ENCODE results near the gene MAFF. TPM values are rescaled to one million over a fixed set of nuclear protein-coding genes. Genes with fewer than 3 reads are reported as not detected.

MAFF gene
- total and polyA plus RNA-seq, 9 of the 15 experiments (the other 6 are each of a cell fraction or from before 2014, with no cell fraction given), result 0.51 to 8.0 (median 5.4) TPM

DNA sequence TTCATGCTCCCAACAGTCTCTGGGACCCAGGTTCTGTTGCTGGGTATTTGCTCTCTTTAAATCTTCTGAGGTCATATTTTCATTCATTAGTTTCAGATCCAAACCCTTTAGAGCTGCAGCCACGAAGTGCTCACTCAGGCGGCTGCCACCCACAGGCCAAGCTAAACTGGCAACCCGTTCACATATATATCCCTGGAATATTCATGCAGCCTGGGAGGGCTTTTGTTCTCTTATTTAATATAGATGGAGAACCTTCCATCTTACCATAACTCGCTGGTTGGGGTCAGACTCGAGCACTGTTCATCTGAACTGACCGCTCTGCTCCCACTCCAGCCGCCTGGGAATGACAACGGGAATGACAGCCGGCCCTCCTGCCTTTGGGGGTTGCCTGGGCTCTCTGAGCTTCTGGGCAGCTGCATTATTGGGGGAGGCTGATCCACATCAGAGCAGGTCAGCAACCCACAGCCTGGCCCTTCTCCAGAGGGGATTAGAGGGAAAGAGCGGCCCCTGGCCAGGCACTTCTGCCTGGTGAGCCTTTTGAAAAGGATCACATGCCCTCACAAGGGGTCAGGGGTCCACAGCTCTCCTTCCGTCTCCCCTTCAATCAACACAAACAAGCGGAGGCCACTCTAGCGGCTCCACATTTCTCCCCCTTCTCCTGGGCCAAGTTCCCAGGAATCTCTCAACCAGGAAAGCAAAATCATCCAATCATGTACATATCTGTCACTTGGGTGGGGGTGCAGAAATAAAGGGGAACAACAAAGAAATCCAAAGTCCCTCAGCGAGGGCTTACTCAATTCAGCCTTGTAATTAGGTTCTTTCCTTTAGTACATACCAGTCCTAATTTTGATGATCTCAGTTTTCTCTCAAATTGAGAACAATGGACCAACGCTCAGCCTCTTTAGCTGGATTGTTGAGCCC is 59.2 kb downstream of the MAFF start:
- H3K79me2 ChIP-seq (ENCODE audit: control insufficient read depth, insufficient read depth, low read length), result peaks cover 44% of the 10 kb centered on the region
- TF ChIP-seq, protein P1, sequence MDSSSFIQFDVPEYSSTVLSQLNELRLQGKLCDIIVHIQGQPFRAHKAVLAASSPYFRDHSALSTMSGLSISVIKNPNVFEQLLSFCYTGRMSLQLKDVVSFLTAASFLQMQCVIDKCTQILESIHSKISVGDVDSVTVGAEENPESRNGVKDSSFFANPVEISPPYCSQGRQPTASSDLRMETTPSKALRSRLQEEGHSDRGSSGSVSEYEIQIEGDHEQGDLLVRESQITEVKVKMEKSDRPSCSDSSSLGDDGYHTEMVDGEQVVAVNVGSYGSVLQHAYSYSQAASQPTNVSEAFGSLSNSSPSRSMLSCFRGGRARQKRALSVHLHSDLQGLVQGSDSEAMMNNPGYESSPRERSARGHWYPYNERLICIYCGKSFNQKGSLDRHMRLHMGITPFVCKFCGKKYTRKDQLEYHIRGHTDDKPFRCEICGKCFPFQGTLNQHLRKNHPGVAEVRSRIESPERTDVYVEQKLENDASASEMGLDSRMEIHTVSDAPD (CRISPR knock-in tag; IDR thresholded peaks at IDR 0.05), result no peak
- no peak for TF ChIP-seq HDAC6 (IDR thresholded peaks at IDR 0.05; ENCODE audit: low read depth, low read length)
- no peak for TF ChIP-seq ZNF830 (CRISPR knock-in tag; IDR thresholded peaks at IDR 0.05)
- TF ChIP-seq, protein P2, sequence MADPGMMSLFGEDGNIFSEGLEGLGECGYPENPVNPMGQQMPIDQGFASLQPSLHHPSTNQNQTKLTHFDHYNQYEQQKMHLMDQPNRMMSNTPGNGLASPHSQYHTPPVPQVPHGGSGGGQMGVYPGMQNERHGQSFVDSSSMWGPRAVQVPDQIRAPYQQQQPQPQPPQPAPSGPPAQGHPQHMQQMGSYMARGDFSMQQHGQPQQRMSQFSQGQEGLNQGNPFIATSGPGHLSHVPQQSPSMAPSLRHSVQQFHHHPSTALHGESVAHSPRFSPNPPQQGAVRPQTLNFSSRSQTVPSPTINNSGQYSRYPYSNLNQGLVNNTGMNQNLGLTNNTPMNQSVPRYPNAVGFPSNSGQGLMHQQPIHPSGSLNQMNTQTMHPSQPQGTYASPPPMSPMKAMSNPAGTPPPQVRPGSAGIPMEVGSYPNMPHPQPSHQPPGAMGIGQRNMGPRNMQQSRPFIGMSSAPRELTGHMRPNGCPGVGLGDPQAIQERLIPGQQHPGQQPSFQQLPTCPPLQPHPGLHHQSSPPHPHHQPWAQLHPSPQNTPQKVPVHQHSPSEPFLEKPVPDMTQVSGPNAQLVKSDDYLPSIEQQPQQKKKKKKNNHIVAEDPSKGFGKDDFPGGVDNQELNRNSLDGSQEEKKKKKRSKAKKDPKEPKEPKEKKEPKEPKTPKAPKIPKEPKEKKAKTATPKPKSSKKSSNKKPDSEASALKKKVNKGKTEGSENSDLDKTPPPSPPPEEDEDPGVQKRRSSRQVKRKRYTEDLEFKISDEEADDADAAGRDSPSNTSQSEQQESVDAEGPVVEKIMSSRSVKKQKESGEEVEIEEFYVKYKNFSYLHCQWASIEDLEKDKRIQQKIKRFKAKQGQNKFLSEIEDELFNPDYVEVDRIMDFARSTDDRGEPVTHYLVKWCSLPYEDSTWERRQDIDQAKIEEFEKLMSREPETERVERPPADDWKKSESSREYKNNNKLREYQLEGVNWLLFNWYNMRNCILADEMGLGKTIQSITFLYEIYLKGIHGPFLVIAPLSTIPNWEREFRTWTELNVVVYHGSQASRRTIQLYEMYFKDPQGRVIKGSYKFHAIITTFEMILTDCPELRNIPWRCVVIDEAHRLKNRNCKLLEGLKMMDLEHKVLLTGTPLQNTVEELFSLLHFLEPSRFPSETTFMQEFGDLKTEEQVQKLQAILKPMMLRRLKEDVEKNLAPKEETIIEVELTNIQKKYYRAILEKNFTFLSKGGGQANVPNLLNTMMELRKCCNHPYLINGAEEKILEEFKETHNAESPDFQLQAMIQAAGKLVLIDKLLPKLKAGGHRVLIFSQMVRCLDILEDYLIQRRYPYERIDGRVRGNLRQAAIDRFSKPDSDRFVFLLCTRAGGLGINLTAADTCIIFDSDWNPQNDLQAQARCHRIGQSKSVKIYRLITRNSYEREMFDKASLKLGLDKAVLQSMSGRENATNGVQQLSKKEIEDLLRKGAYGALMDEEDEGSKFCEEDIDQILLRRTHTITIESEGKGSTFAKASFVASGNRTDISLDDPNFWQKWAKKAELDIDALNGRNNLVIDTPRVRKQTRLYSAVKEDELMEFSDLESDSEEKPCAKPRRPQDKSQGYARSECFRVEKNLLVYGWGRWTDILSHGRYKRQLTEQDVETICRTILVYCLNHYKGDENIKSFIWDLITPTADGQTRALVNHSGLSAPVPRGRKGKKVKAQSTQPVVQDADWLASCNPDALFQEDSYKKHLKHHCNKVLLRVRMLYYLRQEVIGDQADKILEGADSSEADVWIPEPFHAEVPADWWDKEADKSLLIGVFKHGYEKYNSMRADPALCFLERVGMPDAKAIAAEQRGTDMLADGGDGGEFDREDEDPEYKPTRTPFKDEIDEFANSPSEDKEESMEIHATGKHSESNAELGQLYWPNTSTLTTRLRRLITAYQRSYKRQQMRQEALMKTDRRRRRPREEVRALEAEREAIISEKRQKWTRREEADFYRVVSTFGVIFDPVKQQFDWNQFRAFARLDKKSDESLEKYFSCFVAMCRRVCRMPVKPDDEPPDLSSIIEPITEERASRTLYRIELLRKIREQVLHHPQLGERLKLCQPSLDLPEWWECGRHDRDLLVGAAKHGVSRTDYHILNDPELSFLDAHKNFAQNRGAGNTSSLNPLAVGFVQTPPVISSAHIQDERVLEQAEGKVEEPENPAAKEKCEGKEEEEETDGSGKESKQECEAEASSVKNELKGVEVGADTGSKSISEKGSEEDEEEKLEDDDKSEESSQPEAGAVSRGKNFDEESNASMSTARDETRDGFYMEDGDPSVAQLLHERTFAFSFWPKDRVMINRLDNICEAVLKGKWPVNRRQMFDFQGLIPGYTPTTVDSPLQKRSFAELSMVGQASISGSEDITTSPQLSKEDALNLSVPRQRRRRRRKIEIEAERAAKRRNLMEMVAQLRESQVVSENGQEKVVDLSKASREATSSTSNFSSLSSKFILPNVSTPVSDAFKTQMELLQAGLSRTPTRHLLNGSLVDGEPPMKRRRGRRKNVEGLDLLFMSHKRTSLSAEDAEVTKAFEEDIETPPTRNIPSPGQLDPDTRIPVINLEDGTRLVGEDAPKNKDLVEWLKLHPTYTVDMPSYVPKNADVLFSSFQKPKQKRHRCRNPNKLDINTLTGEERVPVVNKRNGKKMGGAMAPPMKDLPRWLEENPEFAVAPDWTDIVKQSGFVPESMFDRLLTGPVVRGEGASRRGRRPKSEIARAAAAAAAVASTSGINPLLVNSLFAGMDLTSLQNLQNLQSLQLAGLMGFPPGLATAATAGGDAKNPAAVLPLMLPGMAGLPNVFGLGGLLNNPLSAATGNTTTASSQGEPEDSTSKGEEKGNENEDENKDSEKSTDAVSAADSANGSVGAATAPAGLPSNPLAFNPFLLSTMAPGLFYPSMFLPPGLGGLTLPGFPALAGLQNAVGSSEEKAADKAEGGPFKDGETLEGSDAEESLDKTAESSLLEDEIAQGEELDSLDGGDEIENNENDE (IDR thresholded peaks at IDR 0.05; ENCODE audit: low read depth, low read length), result no peak
- TF ChIP-seq, protein P3, sequence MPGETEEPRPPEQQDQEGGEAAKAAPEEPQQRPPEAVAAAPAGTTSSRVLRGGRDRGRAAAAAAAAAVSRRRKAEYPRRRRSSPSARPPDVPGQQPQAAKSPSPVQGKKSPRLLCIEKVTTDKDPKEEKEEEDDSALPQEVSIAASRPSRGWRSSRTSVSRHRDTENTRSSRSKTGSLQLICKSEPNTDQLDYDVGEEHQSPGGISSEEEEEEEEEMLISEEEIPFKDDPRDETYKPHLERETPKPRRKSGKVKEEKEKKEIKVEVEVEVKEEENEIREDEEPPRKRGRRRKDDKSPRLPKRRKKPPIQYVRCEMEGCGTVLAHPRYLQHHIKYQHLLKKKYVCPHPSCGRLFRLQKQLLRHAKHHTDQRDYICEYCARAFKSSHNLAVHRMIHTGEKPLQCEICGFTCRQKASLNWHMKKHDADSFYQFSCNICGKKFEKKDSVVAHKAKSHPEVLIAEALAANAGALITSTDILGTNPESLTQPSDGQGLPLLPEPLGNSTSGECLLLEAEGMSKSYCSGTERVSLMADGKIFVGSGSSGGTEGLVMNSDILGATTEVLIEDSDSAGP (CRISPR knock-in tag; IDR thresholded peaks at IDR 0.05), result no peak
- TF ChIP-seq BCL6 (CRISPR knock-in tag; IDR thresholded peaks at IDR 0.05), result no peak

More for the DNA sequence above, 59.2 kb downstream of the MAFF start:
- 79% methylated on average over 15 of the region's 15 CpGs for WGBS (ENCODE audit: insufficient coverage, low coverage, missing lambda C conversion rate)
- Histone ChIP-seq H2AFZ (ENCODE audit: low read depth, low read length) (no peak overlapping the region), H3K27ac (ENCODE audit: extremely low read depth, low read depth, low read length) (no peak overlapping the region), H3K4me2 (ENCODE audit: insufficient read depth, low read length) (no peak overlapping the region), H3K4me3 (no peak overlapping the region), H3K9me1 (ENCODE audit: control insufficient read depth, insufficient read depth, low read length) (no peaks in the 10 kb centered on the region), H3K4me1 (replicated peaks in 1 of 2; ENCODE audit: control insufficient read depth in 2 of 2, insufficient read depth in 2 of 2, low read length in 2 of 2) (peaks cover 18 to 24% of the 10 kb centered on the region in 2 experiments), H3K9ac (ENCODE audit: insufficient read depth in 1 of 2, low read depth in 2 of 2, low read length in 2 of 2) (peak overlapping the region in 1 of 2 experiments; percentile 64; a peak in 2 of 4 replicates), H4K20me1 (replicated peaks; ENCODE audit: control insufficient read depth, insufficient read depth, low read length) (no peaks in the 10 kb centered on the region), H3K27me3 (ENCODE audit: control insufficient read depth in 2 of 2, insufficient read depth in 2 of 2, low read length in 2 of 2) (no peaks in the 10 kb centered on the region), H3K9me3 (replicated peaks; ENCODE audit: control insufficient read depth, insufficient read depth, low read depth, low read length) (no peaks in the 10 kb centered on the region), H3K36me3 (ENCODE audit: control insufficient read depth, insufficient read depth, low read length) (peaks cover 16% of the 10 kb centered on the region; the same call in 2 of the 3 replicates)
- ChIA-PET CTCF (ENCODE audit: low intra/inter-chr PET ratio) (no interaction called here), POLR2A (no interaction called here)
- in situ Hi-C loops (cut with MboI), result no loop called here
- no peak for FAIRE-seq
- BruUV-seq (replicated peaks), result no TSS peak
- intact Hi-C loops (cut with micrococcal nuclease), result loop anchor here (10.0 kb wide), 1 partner anchor 94 kb away; no protein-coding TSS in a partner anchor
- DNase-seq (ENCODE audit: extremely low read depth in 1 of 4, low spot score in 3 of 4), result no peak
- ATAC-seq, result no peak
